Gastrocnemius medialis (tissue), 4 donors: Measurements from ENCODE around the gene TBX3.

Source experiments
- CTCF ChIP-seq, 5 experiments: fragments of 450-650 bp in 3 of 5; fragments of 200-600 bp in 2 of 5; sonication (generic) in 2 of 5; IDR thresholded peaks in 4 of 5; conservative IDR thresholded peaks in 1 of 5; 1 replicate in 4 of 5; 2 replicates in 1 of 5; pipeline ENCODE4 v1.5.1; 2016 to 2019; ENCODE audit warnings: antibody characterized with exemption in 5 of 5, mild to moderate bottlenecking in 3 of 5, moderate library complexity in 3 of 5
- POLR2A ChIP-seq, 2 donors: fragments of 450-650 bp; IDR thresholded peaks; one replicate each; pipeline ENCODE4 v1.6.1; 2017; ENCODE audit warnings: antibody characterized with exemption in 2 of 2, mild to moderate bottlenecking in 2 of 2, moderate library complexity in 2 of 2

GRCh38 chr12:114655934-114656749, 27.8 kb downstream of the TBX3 start:
- TF ChIP-seq CTCF (IDR thresholded peaks at IDR 0.05 in 4 of 5, conservative IDR thresholded peaks at IDR 0.05 in 1 of 5), result no peak
- TF ChIP-seq POLR2A (IDR thresholded peaks at IDR 0.05), result no peak
